ENCODE measurements around the gene GNB1.
"Not testable (repeated sequence)": the region's sequence is repeated elsewhere in the genome, so short reads cannot be mapped to it uniquely, and the experiment has no call there.

GNB1 gene

DNA sequence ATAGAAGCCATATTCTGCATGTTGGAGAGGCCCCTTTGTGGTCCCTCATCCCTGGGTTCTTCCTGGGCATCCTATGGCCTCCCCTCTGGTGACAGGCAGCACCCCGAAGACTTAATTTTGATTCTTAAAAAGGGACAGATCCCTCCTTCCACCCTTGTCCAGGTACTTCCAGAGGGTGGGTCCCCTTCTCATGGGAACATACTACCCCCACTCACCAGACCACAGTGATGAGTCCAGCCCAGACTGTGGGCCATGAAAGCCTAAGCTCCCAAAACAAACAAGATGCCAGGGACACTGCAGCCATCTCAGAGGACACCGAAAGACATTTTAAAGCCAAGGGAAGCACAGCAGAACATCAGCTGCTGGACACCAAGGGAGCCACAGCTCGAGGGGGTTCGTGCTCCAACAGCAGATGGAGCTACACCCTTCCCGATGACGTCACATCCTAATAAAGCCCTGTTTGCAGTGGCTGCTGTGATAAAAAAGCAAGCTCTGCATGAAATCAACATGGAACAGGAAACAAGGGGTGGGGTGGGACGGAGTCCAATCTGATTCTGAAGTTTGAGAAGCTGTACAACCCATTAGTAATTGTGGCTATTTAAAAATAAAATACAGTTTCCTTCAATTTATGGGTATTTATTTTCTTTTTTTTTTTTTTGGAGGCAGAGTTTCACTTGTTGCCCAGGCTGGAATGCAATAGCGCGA is 32.4 kb downstream of the GNB1 start:
- H3K4me1 ChIP-seq (ENCODE audit: control insufficient read depth in 1 of 2, insufficient read depth in 1 of 2, low read depth in 1 of 2, low read length in 1 of 2), result peaks cover 58 to 68% of the 10 kb centered on the region in 2 experiments
- TF ChIP-seq, protein P1, sequence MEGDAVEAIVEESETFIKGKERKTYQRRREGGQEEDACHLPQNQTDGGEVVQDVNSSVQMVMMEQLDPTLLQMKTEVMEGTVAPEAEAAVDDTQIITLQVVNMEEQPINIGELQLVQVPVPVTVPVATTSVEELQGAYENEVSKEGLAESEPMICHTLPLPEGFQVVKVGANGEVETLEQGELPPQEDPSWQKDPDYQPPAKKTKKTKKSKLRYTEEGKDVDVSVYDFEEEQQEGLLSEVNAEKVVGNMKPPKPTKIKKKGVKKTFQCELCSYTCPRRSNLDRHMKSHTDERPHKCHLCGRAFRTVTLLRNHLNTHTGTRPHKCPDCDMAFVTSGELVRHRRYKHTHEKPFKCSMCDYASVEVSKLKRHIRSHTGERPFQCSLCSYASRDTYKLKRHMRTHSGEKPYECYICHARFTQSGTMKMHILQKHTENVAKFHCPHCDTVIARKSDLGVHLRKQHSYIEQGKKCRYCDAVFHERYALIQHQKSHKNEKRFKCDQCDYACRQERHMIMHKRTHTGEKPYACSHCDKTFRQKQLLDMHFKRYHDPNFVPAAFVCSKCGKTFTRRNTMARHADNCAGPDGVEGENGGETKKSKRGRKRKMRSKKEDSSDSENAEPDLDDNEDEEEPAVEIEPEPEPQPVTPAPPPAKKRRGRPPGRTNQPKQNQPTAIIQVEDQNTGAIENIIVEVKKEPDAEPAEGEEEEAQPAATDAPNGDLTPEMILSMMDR (IDR thresholded peaks at IDR 0.05), result no peak
- H3K4me3 ChIP-seq (ENCODE audit: low read depth in 1 of 2, low read length in 1 of 2), result no peak overlapping the region
- H3K27ac ChIP-seq, result peak overlapping the region; percentile 70
- H3K9me3 ChIP-seq, result no peaks in the 10 kb centered on the region
- no peaks in the 10 kb centered on the region for H3K27me3 ChIP-seq
- no peaks in the 10 kb centered on the region for H3K36me3 ChIP-seq

DNA sequence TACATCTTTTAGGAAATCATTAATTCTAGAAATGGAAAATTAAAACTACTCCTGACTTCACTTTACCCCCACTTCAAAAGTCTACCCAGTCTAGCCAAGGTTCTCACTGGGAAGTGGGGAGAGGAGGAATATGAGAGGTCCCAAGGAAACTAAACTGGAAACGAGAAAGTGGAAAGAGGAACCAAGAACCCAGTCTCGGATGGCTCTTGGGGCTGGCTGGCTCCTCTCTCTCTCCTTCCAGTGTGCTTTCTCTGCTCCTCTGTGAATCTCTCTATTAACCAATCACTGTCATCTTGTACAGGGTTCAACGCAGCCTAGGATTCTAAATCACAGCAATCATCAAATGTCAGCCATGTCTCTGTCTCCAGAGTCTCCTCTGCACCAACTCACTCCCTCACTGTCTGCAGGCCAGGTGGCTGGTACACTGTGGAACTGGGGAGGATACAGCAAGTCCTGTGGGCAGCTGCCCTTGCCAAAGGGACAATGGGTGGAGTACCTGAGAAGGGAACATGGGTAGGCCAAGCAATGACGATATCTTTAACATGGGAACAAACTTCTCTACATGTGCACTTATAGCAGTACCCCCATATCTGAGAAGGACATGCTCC is 33.7 kb downstream of the GNB1 start:
- H3K9me3 ChIP-seq, result no peaks in the 10 kb centered on the region
- H3K27ac ChIP-seq, result peak overlapping the region; percentile 70
- TF ChIP-seq, protein P1 (IDR thresholded peaks at IDR 0.05), result no peak
- peaks cover 44 to 54% of the 10 kb centered on the region in 2 experiments for H3K4me1 ChIP-seq (ENCODE audit: control insufficient read depth in 1 of 2, insufficient read depth in 1 of 2, low read depth in 1 of 2, low read length in 1 of 2)
- H3K27me3 ChIP-seq, result no peaks in the 10 kb centered on the region
- peaks cover 5% of the 10 kb centered on the region for H3K36me3 ChIP-seq
- no peak overlapping the region for H3K4me3 ChIP-seq (ENCODE audit: low read depth in 1 of 2, low read length in 1 of 2)

DNA sequence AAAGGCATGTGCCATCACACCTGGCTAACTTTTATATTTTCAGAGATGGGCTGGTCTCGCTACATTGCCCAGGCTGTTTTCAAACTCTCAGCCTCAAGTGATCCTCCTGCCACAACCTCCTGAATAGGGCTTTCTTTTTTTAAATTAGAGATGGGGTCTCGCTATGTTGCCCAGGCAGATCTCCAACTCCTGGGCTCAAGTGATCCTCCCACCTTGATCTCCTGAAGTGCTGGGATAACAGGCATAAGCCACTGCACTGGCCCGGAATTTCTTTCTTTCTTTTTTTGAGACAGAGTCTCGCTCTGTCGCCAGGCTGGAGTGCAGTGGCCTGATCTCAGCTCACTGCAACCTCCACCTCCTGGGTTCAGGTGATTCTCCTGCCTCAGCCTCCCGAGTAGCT is 34.7 kb downstream of the GNB1 start:
- peak overlapping the region; percentile 70 for H3K27ac ChIP-seq
- not testable (repeated sequence) for H3K36me3 ChIP-seq
- peaks cover 36 to 44% of the 10 kb centered on the region in 2 experiments for H3K4me1 ChIP-seq (ENCODE audit: control insufficient read depth in 1 of 2, insufficient read depth in 1 of 2, low read depth in 1 of 2, low read length in 1 of 2)

DNA sequence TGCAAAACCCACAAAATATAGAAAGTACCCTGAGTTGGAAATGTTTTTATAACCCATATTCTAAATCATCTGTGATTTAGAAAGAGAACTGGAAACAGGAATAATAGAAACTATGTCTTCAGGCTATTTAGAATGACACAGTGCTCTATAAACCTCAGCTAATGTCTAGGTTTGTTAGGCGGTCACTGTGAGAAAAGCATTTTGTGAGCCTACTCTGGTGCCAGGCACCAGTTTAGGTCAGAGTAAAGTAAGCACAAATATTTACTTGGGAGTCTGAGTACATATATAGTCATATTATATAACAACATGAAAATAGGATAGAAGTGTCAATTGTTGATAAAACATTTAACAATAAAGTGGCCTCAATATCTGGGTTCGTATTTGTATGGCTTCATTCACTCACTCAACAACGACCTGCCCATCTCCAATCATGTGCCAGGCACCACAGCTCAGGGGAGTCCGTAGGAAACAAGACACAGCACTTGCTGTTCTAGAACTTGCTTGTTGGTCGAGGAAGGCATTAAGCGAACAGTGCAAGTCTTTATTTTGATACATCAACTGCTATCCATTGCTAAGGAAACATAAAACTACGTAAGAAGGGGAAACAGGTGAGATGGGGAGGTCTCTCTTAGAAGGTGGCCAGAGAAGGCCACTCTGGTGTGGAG is 37.2 kb downstream of the GNB1 start:
- Histone ChIP-seq H3K9me3 (no peaks in the 10 kb centered on the region), H3K4me3 (ENCODE audit: low read depth in 1 of 2, low read length in 1 of 2) (no peak overlapping the region), H3K36me3 (peaks cover 8% of the 10 kb centered on the region), H3K4me1 (ENCODE audit: control insufficient read depth in 1 of 2, insufficient read depth in 1 of 2, low read depth in 1 of 2, low read length in 1 of 2) (peaks cover 21% of the 10 kb centered on the region in 2 experiments), H3K27me3 (no peaks in the 10 kb centered on the region), H3K27ac (no peak overlapping the region)
- TF ChIP-seq, protein P1 (IDR thresholded peaks at IDR 0.05), result no peak

More for the DNA sequence above, 34.7 kb downstream of the GNB1 start:
- H3K4me3 ChIP-seq (ENCODE audit: low read depth in 1 of 2, low read length in 1 of 2); H3K9me3 ChIP-seq; H3K27me3 ChIP-seq: not testable (repeated sequence)

DNA sequence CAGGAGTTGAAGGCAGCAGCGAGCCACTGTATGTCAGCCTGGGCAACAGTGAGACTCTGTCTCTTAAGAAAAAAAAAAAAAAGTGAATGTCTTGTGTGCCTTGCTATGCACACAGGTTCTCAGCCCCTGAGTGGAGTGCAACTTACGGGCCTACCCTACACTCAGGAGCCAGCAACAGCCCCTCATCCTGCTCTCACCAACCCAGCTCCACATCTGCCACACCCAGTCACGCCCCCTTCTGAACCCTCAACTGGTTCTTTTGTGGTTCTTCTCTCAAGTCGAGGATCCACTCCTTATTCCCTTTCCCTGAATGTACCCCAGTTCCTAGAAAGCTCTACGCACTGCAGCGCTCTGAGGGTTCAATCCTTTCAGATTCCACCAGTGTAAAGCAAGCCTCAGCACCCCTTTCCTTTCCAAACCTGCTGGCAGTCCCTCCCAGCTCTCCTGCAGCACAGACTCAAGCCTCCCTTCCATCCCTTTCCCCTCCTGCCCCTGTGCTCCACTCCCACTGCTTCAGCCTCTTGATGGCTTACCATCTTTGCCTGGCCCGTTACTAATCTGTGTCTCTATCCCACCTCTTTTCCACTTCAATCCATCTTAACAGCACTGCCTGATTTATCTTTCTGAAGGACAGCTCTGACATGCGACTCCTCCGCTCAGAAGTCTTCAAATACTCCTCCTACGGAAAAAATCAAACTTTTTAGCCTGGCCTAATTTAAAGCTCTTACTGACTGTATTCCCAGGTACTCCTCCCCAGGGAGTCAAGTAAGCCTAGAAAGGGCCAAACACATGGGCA is 38.1 kb downstream of the GNB1 start:
- no peak overlapping the region for H3K4me3 ChIP-seq (ENCODE audit: low read depth in 1 of 2, low read length in 1 of 2)
- H3K9me3 ChIP-seq, result no peaks in the 10 kb centered on the region
- peaks cover 13 to 14% of the 10 kb centered on the region in 2 experiments for H3K4me1 ChIP-seq (ENCODE audit: control insufficient read depth in 1 of 2, insufficient read depth in 1 of 2, low read depth in 1 of 2, low read length in 1 of 2)
- no peak overlapping the region for H3K27ac ChIP-seq
- H3K27me3 ChIP-seq, result no peaks in the 10 kb centered on the region
- TF ChIP-seq, protein P1 (IDR thresholded peaks at IDR 0.05), result no peak
- peaks cover 8% of the 10 kb centered on the region for H3K36me3 ChIP-seq
